Neutrophil (primary cell): ENCODE results near the gene CD44.

Source experiments
- H3K27ac ChIP-seq: fragments of 200-600 bp; sonication (generic); 2 replicates; pipeline ENCODE4 v1.5.1; 2016; ENCODE audit warnings: mild to moderate bottlenecking, moderate library complexity
- H3K27me3 ChIP-seq: fragments of 200-600 bp; sonication (generic); 2 replicates; pipeline ENCODE4 v1.6.0; 2016; ENCODE audit warnings: mild to moderate bottlenecking
- H3K36me3 ChIP-seq: fragments of 200-600 bp; sonication (generic); 2 replicates; pipeline ENCODE4 v1.5.1; 2017
- H3K4me1 ChIP-seq, 2 experiments: fragments of 200-600 bp in 1 of 2; sonication (generic) in 1 of 2; 1 replicate in 1 of 2; 2 replicates in 1 of 2; pipeline versions ENCODE4 v1.5.1 to v1.6.1; 2013 to 2016; ENCODE audit warnings: low read depth in 1 of 2, low read length in 1 of 2, mild to moderate bottlenecking in 1 of 2, moderate library complexity in 1 of 2; ENCODE audit not compliant: control insufficient read depth in 1 of 2, insufficient read depth in 1 of 2
- H3K4me3 ChIP-seq, 2 experiments: fragments of 200-600 bp in 1 of 2; sonication (generic) in 1 of 2; 1 replicate in 1 of 2; 2 replicates in 1 of 2; pipeline ENCODE4 v1.5.1; 2013 to 2016; ENCODE audit warnings: low read depth in 1 of 2, low read length in 1 of 2, mild to moderate bottlenecking in 1 of 2, moderate library complexity in 1 of 2
- H3K9me3 ChIP-seq: fragments of 200-600 bp; sonication (generic); 2 replicates; pipeline ENCODE4 v1.5.1; 2016
- TF ChIP-seq, protein P1 (sequence below): fragments of 200-600 bp; sonication (generic); IDR thresholded peaks from 2 replicates; pipeline ENCODE4 v1.5.1; 2016; ENCODE audit warnings: antibody characterized with exemption

CD44 gene

GRCh38 chr11:35098855-35099254, 40.1 kb upstream of the CD44 start:
- Histone ChIP-seq H3K36me3 (no peaks in the 10 kb centered on the region), H3K27me3 (no peaks in the 10 kb centered on the region), H3K4me3 (no peak overlapping the region), H3K9me3 (no peaks in the 10 kb centered on the region), H3K4me1 (peaks cover 0 to 4% of the 10 kb centered on the region in 2 experiments), H3K27ac (no peak overlapping the region)
- TF ChIP-seq, protein P1, sequence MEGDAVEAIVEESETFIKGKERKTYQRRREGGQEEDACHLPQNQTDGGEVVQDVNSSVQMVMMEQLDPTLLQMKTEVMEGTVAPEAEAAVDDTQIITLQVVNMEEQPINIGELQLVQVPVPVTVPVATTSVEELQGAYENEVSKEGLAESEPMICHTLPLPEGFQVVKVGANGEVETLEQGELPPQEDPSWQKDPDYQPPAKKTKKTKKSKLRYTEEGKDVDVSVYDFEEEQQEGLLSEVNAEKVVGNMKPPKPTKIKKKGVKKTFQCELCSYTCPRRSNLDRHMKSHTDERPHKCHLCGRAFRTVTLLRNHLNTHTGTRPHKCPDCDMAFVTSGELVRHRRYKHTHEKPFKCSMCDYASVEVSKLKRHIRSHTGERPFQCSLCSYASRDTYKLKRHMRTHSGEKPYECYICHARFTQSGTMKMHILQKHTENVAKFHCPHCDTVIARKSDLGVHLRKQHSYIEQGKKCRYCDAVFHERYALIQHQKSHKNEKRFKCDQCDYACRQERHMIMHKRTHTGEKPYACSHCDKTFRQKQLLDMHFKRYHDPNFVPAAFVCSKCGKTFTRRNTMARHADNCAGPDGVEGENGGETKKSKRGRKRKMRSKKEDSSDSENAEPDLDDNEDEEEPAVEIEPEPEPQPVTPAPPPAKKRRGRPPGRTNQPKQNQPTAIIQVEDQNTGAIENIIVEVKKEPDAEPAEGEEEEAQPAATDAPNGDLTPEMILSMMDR = no peak

- H3K4me3 ChIP-seq = no peak overlapping the region
- no peak overlapping the region for H3K27ac ChIP-seq
Measured at GRCh38 chr11:35099278-35100012, 39.5 kb upstream of the CD44 start.

GRCh38 chr11:35100013-35100383, 39.0 kb upstream of the CD44 start:
- Histone ChIP-seq H3K4me3 (no peak overlapping the region), H3K4me1 (peaks cover 0 to 4% of the 10 kb centered on the region in 2 experiments), H3K27me3 (no peaks in the 10 kb centered on the region), H3K9me3 (no peaks in the 10 kb centered on the region), H3K27ac (no peak overlapping the region), H3K36me3 (no peaks in the 10 kb centered on the region)
- TF ChIP-seq, protein P1 = no peak

More at GRCh38 chr11:35099278-35100012, 39.5 kb upstream of the CD44 start:
- no peaks in the 10 kb centered on the region for H3K36me3 ChIP-seq
- peaks cover 0 to 4% of the 10 kb centered on the region in 2 experiments for H3K4me1 ChIP-seq
- no peaks in the 10 kb centered on the region for H3K9me3 ChIP-seq
- TF ChIP-seq, protein P1 = no peak
- no peaks in the 10 kb centered on the region for H3K27me3 ChIP-seq

GRCh38 chr11:35101223-35101622, 37.7 kb upstream of the CD44 start:
- H3K27ac ChIP-seq = no peak overlapping the region
- TF ChIP-seq, protein P1 = no peak
- H3K4me1 ChIP-seq = peaks cover 0 to 4% of the 10 kb centered on the region in 2 experiments
- no peaks in the 10 kb centered on the region for H3K36me3 ChIP-seq
- no peaks in the 10 kb centered on the region for H3K27me3 ChIP-seq
- H3K9me3 ChIP-seq = no peaks in the 10 kb centered on the region
- no peak overlapping the region for H3K4me3 ChIP-seq

GRCh38 chr11:35102267-35102666, 36.7 kb upstream of the CD44 start:
- H3K9me3 ChIP-seq = no peaks in the 10 kb centered on the region
- no peaks in the 10 kb centered on the region for H3K36me3 ChIP-seq
- H3K4me1 ChIP-seq = peaks cover 5 to 12% of the 10 kb centered on the region in 2 experiments
- TF ChIP-seq, protein P1 = no peak
- no peak overlapping the region for H3K4me3 ChIP-seq
- H3K27me3 ChIP-seq = no peaks in the 10 kb centered on the region
- no peak overlapping the region for H3K27ac ChIP-seq
